ENCODE results near the gene FITM1.

GRCh38 chr14:24157331-24157730, 26.9 kb downstream of the FITM1 start:
- TF ChIP-seq, protein P1, sequence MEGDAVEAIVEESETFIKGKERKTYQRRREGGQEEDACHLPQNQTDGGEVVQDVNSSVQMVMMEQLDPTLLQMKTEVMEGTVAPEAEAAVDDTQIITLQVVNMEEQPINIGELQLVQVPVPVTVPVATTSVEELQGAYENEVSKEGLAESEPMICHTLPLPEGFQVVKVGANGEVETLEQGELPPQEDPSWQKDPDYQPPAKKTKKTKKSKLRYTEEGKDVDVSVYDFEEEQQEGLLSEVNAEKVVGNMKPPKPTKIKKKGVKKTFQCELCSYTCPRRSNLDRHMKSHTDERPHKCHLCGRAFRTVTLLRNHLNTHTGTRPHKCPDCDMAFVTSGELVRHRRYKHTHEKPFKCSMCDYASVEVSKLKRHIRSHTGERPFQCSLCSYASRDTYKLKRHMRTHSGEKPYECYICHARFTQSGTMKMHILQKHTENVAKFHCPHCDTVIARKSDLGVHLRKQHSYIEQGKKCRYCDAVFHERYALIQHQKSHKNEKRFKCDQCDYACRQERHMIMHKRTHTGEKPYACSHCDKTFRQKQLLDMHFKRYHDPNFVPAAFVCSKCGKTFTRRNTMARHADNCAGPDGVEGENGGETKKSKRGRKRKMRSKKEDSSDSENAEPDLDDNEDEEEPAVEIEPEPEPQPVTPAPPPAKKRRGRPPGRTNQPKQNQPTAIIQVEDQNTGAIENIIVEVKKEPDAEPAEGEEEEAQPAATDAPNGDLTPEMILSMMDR (IDR thresholded peaks at IDR 0.05): no peak
- no peak for TF ChIP-seq POLR2A (IDR thresholded peaks at IDR 0.05)
